IPS-20b (cell line): ENCODE measurements around the gene CROCC2.

Experiments
- H3K27ac ChIP-seq: one replicate; pipeline ENCODE4 v1.5.1; 2013; ENCODE audit warnings: low read length
- H3K27me3 ChIP-seq: 2 replicates; pipeline ENCODE4 v1.6.1; 2013; ENCODE audit warnings: mild to moderate bottlenecking, low read length, inconsistent platforms; ENCODE audit not compliant: insufficient read depth
- H3K36me3 ChIP-seq: 2 replicates; pipeline ENCODE4 v1.6.1; 2013; ENCODE audit warnings: low read depth, mild to moderate bottlenecking, inconsistent platforms, low read length, moderate library complexity; ENCODE audit not compliant: insufficient read depth
- H3K4me1 ChIP-seq: 2 replicates; pipeline ENCODE4 v1.6.1; 2013; ENCODE audit warnings: mild to moderate bottlenecking, control low read depth, inconsistent platforms, low read length, moderate library complexity; ENCODE audit not compliant: insufficient read depth
- H3K4me3 ChIP-seq: 2 replicates; pipeline ENCODE4 v1.5.1; 2013; ENCODE audit warnings: mild to moderate bottlenecking, low read length, inconsistent platforms
- H3K9ac ChIP-seq: 2 replicates; pipeline ENCODE4 v1.6.1; 2013; ENCODE audit warnings: low read depth, mild to moderate bottlenecking, inconsistent platforms, low read length, moderate library complexity
- H3K9me3 ChIP-seq: 2 replicates; pipeline ENCODE4 v1.6.1; 2013; ENCODE audit warnings: mild to moderate bottlenecking, low read depth, low read length, inconsistent platforms; ENCODE audit not compliant: insufficient read depth

Gene CROCC2

DNA sequence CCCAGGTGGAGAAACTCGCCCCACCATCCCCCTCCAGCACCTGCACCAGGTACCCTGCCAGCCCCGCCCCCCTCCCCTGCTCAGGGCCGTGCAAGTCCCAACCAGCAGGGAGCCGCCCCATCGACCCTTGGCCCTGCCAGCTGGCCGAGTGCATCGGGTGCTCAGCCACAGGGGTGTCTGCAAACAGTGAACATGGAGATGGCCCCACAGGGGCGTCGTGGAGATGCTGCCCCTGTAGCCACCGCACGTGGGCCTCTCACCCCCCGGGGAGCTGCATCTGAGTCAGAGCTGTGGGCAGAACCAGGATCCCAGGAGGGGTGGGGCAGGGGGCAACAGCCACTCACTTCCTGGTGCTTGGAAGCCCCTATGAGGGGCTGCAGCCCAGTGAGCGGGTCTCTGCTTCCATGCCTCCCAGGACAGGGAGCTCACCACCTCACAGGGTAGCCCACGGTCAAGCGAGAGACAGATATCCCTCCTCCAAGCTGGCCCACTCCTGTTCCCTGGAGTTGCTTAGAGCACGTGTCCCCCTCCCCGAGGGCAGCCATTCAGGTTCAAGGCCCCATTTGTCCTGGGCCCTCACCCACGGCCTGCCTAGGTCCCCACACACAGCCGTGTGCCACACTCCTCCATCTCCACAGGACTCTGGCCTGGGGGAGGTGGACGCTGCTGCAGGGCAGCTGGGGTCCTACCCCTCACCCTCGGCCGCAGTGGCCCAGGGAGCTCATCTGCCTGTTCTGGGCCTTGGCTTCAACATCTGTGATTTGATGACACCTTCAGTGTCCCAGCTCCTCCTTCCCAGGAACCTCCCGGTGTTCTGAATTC, 9.1 kb upstream of the CROCC2 start:
- no peaks in the 10 kb centered on the region for H3K36me3 ChIP-seq

DNA sequence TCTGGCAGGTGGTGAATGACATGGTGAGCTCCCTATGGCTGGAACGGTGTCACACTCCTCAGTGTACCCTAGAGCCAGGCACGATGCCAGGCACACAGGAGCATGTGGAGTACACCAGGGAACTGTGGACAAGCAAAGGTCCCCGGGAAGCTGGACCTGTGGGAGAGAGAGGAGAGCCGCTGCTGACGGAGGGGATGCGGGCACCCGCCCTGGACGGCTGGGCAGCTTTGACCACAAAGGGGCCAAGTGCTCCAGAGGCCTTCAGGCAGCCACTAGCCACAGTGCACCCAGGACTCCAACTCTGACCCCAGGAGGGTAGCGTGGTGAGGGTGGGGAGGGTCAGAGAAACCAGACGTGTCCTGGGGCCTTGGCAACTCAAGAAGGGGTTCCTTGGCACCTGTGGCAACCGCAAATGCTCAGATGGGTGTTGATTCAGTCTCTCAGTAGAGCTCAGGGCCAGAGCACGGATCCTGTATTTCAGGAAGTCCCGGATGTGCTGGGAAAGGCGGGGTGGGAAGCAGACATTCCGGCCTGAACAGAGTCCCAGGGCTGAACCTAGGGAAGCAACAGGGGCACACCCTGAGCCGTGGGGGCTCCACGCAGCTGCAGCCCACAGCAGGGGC, 7.9 kb upstream of the CROCC2 start:
- Histone ChIP-seq H3K9me3 (no peaks in the 10 kb centered on the region), H3K36me3 (no peaks in the 10 kb centered on the region), H3K4me3 (no peak overlapping the region), H3K27ac (no peak overlapping the region), H3K27me3 (no peaks in the 10 kb centered on the region), H3K4me1 (peaks cover 6% of the 10 kb centered on the region; the same call in 1 of the 2 replicates), H3K9ac (no peak overlapping the region)

More for the DNA sequence above, 9.1 kb upstream of the CROCC2 start:
- Histone ChIP-seq H3K4me1 (peaks cover 6% of the 10 kb centered on the region; the same call in 1 of the 2 replicates), H3K4me3 (no peak overlapping the region), H3K9ac (no peak overlapping the region), H3K27ac (no peak overlapping the region), H3K27me3 (no peaks in the 10 kb centered on the region), H3K9me3 (no peaks in the 10 kb centered on the region)

DNA sequence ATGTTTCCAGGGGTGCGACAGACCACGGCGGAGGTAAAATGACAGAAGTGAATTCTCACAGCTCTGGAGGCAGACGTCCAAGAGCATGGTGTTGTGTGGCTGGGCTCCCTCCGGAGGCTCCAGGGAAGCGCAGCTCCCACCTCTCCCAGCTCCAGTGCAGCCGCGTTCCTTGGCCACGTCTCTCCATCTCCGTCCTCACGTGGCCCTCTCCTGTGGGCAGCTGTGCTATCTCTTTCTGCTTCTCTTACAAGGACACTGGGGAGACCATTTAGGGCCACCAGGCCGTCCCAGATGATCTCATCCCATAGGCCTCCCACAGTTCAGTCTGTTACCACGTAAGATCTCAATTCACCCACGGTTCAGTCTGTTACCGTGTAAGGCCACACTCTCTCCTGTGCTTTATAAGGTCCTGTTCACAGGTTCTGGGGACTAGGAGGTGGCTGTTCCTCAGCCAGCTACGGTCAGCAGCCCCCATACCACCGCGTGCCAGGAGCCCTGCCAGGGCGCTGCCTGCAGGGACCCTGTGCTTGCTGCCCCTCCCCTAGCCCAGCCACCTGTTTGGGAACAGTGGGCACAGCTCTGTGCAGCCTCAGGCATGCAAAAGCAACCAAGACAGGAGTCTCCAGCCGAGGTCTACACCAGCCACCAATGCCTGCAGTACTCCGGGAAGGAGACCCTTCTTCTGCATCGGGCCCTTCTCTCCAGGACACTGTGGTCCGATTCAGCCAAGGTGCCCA, 7.2 kb upstream of the CROCC2 start:
- no peak overlapping the region for H3K27ac ChIP-seq
- no peak overlapping the region for H3K9ac ChIP-seq
- H3K27me3 ChIP-seq, result no peaks in the 10 kb centered on the region
- H3K36me3 ChIP-seq, result no peaks in the 10 kb centered on the region
- no peaks in the 10 kb centered on the region for H3K9me3 ChIP-seq
- H3K4me3 ChIP-seq, result no peak overlapping the region
- H3K4me1 ChIP-seq, result peaks cover 3% of the 10 kb centered on the region; the same call in 1 of the 2 replicates

DNA sequence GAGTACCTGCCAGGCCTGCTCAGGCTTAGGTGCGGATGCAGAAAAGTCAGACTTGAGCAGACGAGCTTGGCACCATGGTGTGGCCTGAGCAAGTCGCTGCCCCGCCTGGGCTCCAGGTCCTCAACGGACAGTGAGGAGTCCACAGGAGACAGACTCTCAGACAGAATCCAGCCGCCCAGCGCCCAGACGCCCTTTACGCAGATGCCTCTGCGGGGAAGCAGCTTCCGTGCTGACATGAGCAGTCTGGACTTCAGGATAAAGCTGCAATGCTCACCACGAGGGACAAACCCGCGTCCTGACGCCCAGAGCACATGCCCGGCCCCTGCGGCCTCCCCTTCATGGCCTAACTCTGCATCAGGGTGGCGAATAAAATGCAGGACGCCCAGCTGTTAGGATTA, 6.7 kb upstream of the CROCC2 start:
- no peak overlapping the region for H3K4me3 ChIP-seq
- H3K36me3 ChIP-seq, result no peaks in the 10 kb centered on the region
- H3K9me3 ChIP-seq, result no peaks in the 10 kb centered on the region
- H3K4me1 ChIP-seq, result no peaks in the 10 kb centered on the region
- H3K27ac ChIP-seq, result no peak overlapping the region
- no peaks in the 10 kb centered on the region for H3K27me3 ChIP-seq
- no peak overlapping the region for H3K9ac ChIP-seq

DNA sequence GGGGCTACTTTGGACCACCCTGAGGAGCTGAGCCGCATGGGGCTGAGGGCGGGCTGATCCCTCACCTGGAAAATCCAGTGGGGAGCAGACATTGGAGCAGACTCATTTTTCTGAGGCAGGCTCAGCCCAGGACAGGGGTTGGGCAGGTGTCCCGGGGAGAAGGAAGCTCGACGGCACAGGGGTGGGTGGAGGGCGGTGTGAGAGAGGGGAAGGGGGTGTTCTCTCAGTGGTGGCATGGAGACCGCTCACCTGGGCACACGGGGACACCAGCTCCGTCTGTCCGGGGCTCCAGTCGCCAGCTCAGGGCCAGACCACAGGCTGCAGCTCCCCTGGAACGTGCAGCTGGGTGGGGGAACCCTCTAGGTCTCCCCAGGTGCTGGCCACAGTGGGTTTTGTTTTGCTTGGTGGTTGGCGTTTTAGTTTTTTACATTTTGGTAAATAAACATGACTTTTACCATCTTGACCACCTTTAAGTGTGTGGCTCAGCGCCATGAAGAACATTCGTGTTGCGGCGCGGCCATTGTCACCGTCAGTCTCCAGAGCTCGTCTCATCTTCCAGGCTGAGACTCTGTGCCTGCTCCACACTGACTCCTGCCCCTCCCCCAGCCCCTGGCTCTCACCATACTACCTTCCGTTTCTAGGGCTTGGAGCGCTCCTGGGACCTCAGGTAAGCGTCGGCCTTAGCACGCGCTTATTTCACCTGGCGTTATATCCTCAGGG, 5.8 kb upstream of the CROCC2 start:
- no peak overlapping the region for H3K27ac ChIP-seq
- no peak overlapping the region for H3K4me3 ChIP-seq
- no peaks in the 10 kb centered on the region for H3K36me3 ChIP-seq
- no peak overlapping the region for H3K9ac ChIP-seq
- H3K9me3 ChIP-seq, result no peaks in the 10 kb centered on the region
- H3K4me1 ChIP-seq, result no peaks in the 10 kb centered on the region
- H3K27me3 ChIP-seq, result no peaks in the 10 kb centered on the region

DNA sequence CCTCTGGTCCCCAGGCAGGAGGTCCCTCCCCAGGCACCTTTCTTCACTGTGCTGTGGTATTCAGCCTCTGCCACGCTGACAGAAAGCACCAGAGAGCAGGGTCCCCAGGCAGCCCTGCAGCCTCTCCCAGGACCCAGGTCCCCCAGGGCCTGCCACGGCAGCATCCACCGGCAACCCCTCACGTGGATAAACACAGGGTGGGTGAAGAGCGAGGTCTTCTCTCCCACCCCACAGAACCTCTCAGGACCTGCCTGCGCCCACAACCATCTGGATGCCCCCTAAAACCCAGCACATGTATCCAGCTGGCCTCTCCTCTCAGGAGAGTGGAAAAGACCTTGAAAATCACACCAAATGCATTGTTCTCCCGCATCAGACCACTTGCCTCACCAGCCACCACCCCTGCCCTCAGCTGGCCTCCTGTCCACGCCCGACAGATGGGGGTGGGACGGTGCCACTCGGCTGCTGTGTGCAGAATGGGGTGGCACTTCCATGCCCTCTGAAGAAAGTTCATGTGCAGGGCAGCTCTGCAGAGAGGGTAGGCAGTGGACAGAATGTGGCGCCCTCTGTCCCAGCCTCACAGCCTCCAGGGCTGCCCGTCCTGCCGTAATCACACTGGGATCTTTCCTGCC, 4.0 kb upstream of the CROCC2 start:
- no peaks in the 10 kb centered on the region for H3K36me3 ChIP-seq
- H3K27ac ChIP-seq, result no peak overlapping the region
- no peak overlapping the region for H3K4me3 ChIP-seq
- no peaks in the 10 kb centered on the region for H3K4me1 ChIP-seq
- H3K9ac ChIP-seq, result no peak overlapping the region
- H3K9me3 ChIP-seq, result no peaks in the 10 kb centered on the region
- no peaks in the 10 kb centered on the region for H3K27me3 ChIP-seq

DNA sequence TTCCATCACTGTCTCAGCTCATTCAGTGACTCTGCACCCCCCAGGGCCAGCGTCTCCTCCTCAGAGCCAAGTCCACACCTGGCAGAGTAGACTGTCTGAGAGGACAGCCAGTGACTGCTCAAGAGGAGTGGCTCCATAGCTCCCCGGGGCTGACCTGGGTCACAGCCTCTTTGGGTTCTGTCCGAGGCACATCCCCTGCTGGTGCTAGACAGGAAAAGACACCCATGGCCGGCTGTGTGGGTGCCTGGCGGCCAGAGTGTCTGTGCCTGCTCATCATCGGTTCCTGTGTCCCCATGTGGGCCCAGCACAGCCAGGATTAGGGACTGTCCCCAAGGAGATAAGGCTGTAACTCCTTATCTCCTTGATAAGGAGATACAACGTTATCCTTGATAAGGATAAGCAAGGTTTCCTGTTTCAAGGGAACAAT, 3.5 kb upstream of the CROCC2 start:
- Histone ChIP-seq H3K27ac (no peak overlapping the region), H3K4me3 (no peak overlapping the region), H3K9ac (no peak overlapping the region), H3K36me3 (no peaks in the 10 kb centered on the region), H3K9me3 (no peaks in the 10 kb centered on the region), H3K27me3 (no peaks in the 10 kb centered on the region), H3K4me1 (no peaks in the 10 kb centered on the region)

DNA sequence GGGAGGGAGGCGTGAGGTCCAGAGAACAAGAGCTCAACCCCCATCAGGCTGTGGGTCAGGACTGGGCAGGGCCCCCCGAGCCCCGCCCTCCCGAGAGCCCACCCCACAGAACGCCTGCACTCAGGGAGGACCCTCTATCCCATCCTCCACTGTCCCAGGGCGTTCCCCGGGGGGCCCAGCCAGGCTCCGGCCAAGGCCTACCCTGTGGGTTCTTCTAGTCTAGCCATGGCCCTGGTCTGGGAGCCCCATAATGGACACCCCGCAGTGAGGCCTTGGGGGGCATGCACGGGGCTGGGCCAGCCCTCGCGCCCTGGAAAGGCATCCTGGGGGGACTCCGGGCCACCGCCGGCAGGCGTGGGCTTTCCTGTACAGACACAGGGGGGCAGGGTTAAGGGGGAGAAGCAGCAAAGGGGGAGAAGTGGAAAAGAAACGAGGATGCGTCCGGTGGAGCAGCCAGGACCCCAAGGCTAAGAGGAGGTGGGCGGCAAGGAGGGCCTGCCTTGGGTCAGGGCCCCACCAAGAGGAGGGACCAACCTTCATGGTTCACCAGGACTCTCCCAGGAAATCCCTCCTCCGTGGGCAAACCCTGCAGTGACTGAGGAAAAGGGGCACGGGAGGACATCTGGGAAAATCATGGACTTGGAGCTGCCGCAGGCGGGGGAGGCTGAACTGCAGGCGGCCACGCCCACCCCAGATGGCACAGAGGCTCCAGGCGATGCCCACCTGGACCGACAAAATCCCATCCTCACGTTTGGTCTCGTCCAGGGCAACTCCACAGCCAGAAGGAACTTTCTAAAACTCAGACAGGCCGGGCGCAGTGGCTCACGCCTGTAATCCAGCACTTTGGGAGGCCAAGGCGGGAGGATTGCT, 2.7 kb upstream of the CROCC2 start:
- H3K36me3 ChIP-seq, result no peaks in the 10 kb centered on the region
- H3K27me3 ChIP-seq, result no peaks in the 10 kb centered on the region
- H3K9me3 ChIP-seq, result no peaks in the 10 kb centered on the region
- no peak overlapping the region for H3K27ac ChIP-seq
- H3K4me1 ChIP-seq, result no peaks in the 10 kb centered on the region
- no peak overlapping the region for H3K4me3 ChIP-seq
- no peak overlapping the region for H3K9ac ChIP-seq

DNA sequence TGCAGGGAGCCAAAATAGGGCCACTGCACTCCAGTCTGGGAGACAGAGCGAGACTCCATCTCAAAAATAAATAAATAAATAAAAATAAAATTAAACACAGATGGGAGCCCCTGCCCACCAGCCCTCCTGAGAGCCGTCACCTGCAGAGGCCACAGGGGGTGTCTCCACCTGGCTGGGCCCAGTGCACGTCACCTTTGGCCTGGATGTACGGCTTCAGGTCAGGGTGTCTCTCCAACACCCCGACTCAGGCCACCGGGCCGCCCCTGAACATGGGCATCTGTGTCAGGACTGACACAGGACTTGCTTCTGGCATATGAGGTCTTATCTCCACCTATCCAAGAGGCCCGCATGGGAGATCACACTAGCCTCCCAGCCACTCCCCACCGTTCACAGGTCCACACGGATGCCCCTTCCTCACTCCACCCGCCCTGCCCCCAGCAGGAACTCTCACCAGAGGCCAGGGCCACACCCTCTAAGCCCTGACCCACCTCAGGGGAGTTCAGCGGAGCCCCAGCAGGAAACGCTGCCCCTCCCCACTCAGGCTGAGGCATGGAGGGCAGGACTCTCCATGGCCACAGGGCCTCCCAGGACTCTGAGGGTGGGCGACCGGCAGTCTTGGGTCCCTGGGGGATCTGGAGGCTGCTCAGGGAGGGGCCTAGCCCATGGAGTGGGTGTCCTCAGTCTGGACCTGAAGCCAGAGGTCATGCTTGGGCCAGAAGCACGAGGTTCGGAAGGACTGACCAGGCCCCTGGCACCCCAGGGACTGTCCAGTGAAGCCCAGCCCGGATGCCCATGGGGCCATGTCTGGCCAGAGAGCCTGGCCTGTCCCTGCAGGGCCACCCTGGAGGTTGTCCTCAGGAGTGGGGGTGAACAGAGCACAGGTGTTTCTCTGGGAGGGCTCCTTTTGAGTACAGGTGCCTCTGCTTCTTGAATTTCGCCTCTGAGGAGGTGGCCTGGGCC, 1.6 kb upstream of the CROCC2 start:
- H3K36me3 ChIP-seq, result no peaks in the 10 kb centered on the region
- no peaks in the 10 kb centered on the region for H3K4me1 ChIP-seq
- no peaks in the 10 kb centered on the region for H3K9me3 ChIP-seq
- H3K4me3 ChIP-seq, result no peak overlapping the region
- H3K27ac ChIP-seq, result no peak overlapping the region
- no peak overlapping the region; the same call in 1 of the 2 replicates for H3K9ac ChIP-seq
- no peaks in the 10 kb centered on the region for H3K27me3 ChIP-seq
